Measurements from ENCODE around the gene PEX11G. TPM values are rescaled to one million over a fixed set of nuclear protein-coding genes. Genes with fewer than 3 reads are reported as not detected.

The PEX11G gene
- total and polyA plus RNA-seq, 10 of the 15 experiments (the other 5 are each of a cell fraction or from before 2014, with no cell fraction given), result 0.05 to 1.8 (median 0.73) TPM; not detected in 1

DNA sequence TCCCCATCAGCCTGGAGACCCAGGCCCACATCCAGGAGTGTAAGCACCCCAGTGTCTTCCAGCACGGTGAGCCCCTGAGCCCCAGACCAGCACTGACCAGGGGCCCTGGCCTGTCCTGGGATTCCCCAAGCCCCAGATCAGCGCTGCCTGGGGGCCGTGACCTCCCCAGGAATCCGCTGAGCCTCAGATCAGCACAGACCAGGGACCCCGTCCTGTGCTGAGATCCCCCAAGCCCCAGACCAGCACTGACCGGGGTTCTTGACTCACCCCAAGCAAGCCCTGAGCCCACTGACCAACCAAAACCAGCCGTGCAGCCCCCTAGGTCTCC lies 39.3 kb upstream of the PEX11G start:
- no peak overlapping the region for H3K4me2 ChIP-seq (ENCODE audit: control insufficient read depth, insufficient read depth)
- ChIA-PET CTCF (no interaction called here), POLR2A (no interaction called here), RAD21 (ENCODE audit: unreplicated experiment) (no interaction called here), SMC1A (ENCODE audit: uncharacterized antibody, unreplicated experiment) (no interaction called here)
- no peak overlapping the region for H3K9ac ChIP-seq (ENCODE audit: control insufficient read depth, insufficient read depth, low read length)
- 70% methylated on average over 7 of the region's 7 CpGs for WGBS (ENCODE audit: insufficient coverage, insufficient replicate concordance, low lambda C conversion rate, missing lambda C conversion rate)
- peaks cover 4% of the 10 kb centered on the region; the same call in 1 of the 2 replicates for H3K4me1 ChIP-seq (ENCODE audit: control insufficient read depth, insufficient read depth, low read length)
- H4K20me1 ChIP-seq (ENCODE audit: control insufficient read depth, insufficient read depth), result no peaks in the 10 kb centered on the region
- H3K79me2 ChIP-seq (ENCODE audit: control insufficient read depth, insufficient read depth, low read length), result no peaks in the 10 kb centered on the region
- H2AFZ ChIP-seq (ENCODE audit: control insufficient read depth, low read depth, low read length), result no peak overlapping the region
- no peak for FAIRE-seq
- no peak for ATAC-seq
- H3K27me3 ChIP-seq (replicated peaks in 1 of 2; ENCODE audit: control insufficient read depth in 2 of 2, insufficient read depth in 2 of 2, low read length in 1 of 2), result no peaks in the 10 kb centered on the region
- no peak for DNase-seq (ENCODE audit: low read depth, low spot score)
- TF ChIP-seq EGR1 (IDR thresholded peaks at IDR 0.05; ENCODE audit: borderline replicate concordance in 1 of 2, low read depth in 2 of 2, low read length in 2 of 2) (no peak), CBX5 (IDR thresholded peaks at IDR 0.05; ENCODE audit: low read depth) (no peak), FOS (IDR thresholded peaks at IDR 0.05; ENCODE audit: borderline replicate concordance, extremely low read depth, insufficient read length) (no peak), ETV6 (conservative IDR thresholded peaks at IDR 0.05 in 1 of 2, IDR thresholded peaks at IDR 0.05 in 1 of 2; ENCODE audit: borderline replicate concordance in 1 of 2, low read depth in 1 of 2) (no peak), POLR2A (IDR thresholded peaks at IDR 0.05; ENCODE audit: low read depth, low read length) (no peak), SMC3 (IDR thresholded peaks at IDR 0.05; ENCODE audit: borderline replicate concordance, low read length) (no peak), HDGF (IDR thresholded peaks at IDR 0.05) (no peak), NFXL1 (IDR thresholded peaks at IDR 0.05; ENCODE audit: borderline replicate concordance) (no peak), SP1 (IDR thresholded peaks at IDR 0.05; ENCODE audit: low read depth, low read length) (no peak), POLR2AphosphoS5 (IDR thresholded peaks at IDR 0.05; ENCODE audit: low read length) (no peak), SMARCA5 (IDR thresholded peaks at IDR 0.05) (no peak), JUNB (IDR thresholded peaks at IDR 0.05) (no peak)
- TF ChIP-seq, protein P1, sequence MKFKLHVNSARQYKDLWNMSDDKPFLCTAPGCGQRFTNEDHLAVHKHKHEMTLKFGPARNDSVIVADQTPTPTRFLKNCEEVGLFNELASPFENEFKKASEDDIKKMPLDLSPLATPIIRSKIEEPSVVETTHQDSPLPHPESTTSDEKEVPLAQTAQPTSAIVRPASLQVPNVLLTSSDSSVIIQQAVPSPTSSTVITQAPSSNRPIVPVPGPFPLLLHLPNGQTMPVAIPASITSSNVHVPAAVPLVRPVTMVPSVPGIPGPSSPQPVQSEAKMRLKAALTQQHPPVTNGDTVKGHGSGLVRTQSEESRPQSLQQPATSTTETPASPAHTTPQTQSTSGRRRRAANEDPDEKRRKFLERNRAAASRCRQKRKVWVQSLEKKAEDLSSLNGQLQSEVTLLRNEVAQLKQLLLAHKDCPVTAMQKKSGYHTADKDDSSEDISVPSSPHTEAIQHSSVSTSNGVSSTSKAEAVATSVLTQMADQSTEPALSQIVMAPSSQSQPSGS (IDR thresholded peaks at IDR 0.05; ENCODE audit: low read length), result no peak
- TF ChIP-seq, protein P2, sequence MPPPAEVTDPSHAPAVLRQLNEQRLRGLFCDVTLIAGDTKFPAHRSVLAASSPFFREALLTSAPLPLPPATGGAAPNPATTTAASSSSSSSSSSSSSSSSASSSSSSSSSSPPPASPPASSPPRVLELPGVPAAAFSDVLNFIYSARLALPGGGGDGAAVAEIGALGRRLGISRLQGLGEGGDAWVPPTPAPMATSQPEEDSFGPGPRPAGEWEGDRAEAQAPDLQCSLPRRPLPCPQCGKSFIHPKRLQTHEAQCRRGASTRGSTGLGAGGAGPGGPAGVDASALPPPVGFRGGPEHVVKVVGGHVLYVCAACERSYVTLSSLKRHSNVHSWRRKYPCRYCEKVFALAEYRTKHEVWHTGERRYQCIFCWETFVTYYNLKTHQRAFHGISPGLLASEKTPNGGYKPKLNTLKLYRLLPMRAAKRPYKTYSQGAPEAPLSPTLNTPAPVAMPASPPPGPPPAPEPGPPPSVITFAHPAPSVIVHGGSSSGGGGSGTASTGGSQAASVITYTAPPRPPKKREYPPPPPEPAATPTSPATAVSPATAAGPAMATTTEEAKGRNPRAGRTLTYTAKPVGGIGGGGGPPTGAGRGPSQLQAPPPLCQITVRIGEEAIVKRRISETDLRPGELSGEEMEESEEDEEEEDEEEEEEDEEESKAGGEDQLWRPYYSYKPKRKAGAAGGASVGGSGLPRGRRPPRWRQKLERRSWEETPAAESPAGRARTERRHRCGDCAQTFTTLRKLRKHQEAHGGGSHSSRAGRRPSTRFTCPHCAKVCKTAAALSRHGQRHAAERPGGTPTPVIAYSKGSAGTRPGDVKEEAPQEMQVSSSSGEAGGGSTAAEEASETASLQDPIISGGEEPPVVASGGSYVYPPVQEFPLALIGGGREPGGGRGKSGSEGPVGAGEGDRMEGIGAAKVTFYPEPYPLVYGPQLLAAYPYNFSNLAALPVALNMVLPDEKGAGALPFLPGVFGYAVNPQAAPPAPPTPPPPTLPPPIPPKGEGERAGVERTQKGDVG (CRISPR knock-in tag; IDR thresholded peaks at IDR 0.05), result no peak
- TF ChIP-seq, protein P3, sequence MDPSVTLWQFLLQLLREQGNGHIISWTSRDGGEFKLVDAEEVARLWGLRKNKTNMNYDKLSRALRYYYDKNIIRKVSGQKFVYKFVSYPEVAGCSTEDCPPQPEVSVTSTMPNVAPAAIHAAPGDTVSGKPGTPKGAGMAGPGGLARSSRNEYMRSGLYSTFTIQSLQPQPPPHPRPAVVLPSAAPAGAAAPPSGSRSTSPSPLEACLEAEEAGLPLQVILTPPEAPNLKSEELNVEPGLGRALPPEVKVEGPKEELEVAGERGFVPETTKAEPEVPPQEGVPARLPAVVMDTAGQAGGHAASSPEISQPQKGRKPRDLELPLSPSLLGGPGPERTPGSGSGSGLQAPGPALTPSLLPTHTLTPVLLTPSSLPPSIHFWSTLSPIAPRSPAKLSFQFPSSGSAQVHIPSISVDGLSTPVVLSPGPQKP (IDR thresholded peaks at IDR 0.05; ENCODE audit: low read depth, low read length), result no peak
- no peaks in the 10 kb centered on the region for H3K9me3 ChIP-seq (replicated peaks; ENCODE audit: control insufficient read depth, insufficient read depth, low read length)
- in situ Hi-C loops (cut with MboI) (no loop called here), intact Hi-C loops (cut with micrococcal nuclease; ENCODE audit: unreplicated experiment) (no loop called here)
- no peaks in the 10 kb centered on the region; a peak in 1 of 4 replicates for H3K36me3 ChIP-seq (ENCODE audit: control insufficient read depth in 2 of 2, insufficient read depth in 2 of 2, low read length in 1 of 2)
- no peak overlapping the region for H3K4me3 ChIP-seq
- H3K27ac ChIP-seq (ENCODE audit: control insufficient read depth, insufficient read depth), result no peak overlapping the region
- no TSS peak for BruUV-seq (replicated peaks)

All from GM12878 (cell line).